Neural progenitor cell (in vitro differentiated cells): ENCODE measurements around the gene KLK10. TPM values are rescaled to one million over a fixed set of nuclear protein-coding genes. Genes with fewer than 3 reads are reported as not detected.

Source experiments
- DNase-seq: peaks from one replicate; pipeline ENCODE4 v3.0.0-alpha.2; 2016; ENCODE audit warnings: low spot score
- H2AFZ ChIP-seq: fragments of 200-600 bp; sonication (generic); replicated peaks from 2 replicates; pipeline ENCODE4 v1.6.1; 2016; ENCODE audit warnings: antibody characterized with exemption
- H3F3A ChIP-seq: fragments of 200-600 bp; sonication (generic); 2 replicates; pipeline ENCODE4 v1.6.1; 2016; ENCODE audit warnings: antibody characterized with exemption, low read depth
- H3K27ac ChIP-seq: fragments of 200-600 bp; sonication (generic); 2 replicates; pipeline ENCODE4 v1.5.1; 2016; ENCODE audit warnings: mild to moderate bottlenecking
- H3K27me3 ChIP-seq: fragments of 200-600 bp; sonication (generic); 2 replicates; pipeline ENCODE4 v1.6.1; 2016; ENCODE audit warnings: mild to moderate bottlenecking, moderate library complexity
- H3K36me3 ChIP-seq: fragments of 200-600 bp; sonication (generic); 2 replicates; pipeline ENCODE4 v1.5.1; 2016
- H3K4me1 ChIP-seq: fragments of 200-600 bp; sonication (generic); 2 replicates; pipeline ENCODE4 v1.6.1; 2016; ENCODE audit warnings: mixed run types
- H3K4me2 ChIP-seq: fragments of 200-600 bp; sonication (generic); 2 replicates; pipeline ENCODE4 v1.6.1; 2016
- H3K4me3 ChIP-seq: fragments of 200-600 bp; sonication (generic); 2 replicates; pipeline ENCODE4 v1.5.1; 2016
- H3K79me2 ChIP-seq: fragments of 200-600 bp; sonication (generic); 2 replicates; pipeline ENCODE4 v1.6.1; 2016; ENCODE audit warnings: low read depth
- H3K9ac ChIP-seq: fragments of 200-600 bp; sonication (generic); 2 replicates; pipeline ENCODE4 v1.6.1; 2016
- H3K9me3 ChIP-seq: fragments of 200-600 bp; sonication (generic); 2 replicates; pipeline ENCODE4 v1.5.1; 2016; ENCODE audit warnings: low read depth
- H4K20me1 ChIP-seq: fragments of 200-600 bp; sonication (generic); 2 replicates; pipeline ENCODE4 v1.6.1; 2016; ENCODE audit warnings: low read depth
- H3K27ac Mint-ChIP-seq: 3 replicates; pipeline ENCODE4 v1.8.0; 2021; ENCODE audit warnings: mixed read lengths
- H3K27me3 Mint-ChIP-seq: 2 replicates; pipeline ENCODE4 v1.8.0; 2022; ENCODE audit warnings: low read depth, mild to moderate bottlenecking, inconsistent platforms, moderate library complexity, mixed read lengths; ENCODE audit not compliant: insufficient read depth
- H3K36me3 Mint-ChIP-seq: 3 replicates; pipeline ENCODE4 v1.8.0; 2021; ENCODE audit warnings: mixed read lengths
- H3K4me1 Mint-ChIP-seq: 3 replicates; pipeline ENCODE4 v1.8.0; 2021; ENCODE audit warnings: mixed read lengths
- H3K4me3 Mint-ChIP-seq: 3 replicates; pipeline ENCODE4 v1.8.0; 2021; ENCODE audit warnings: mild to moderate bottlenecking, moderate library complexity, mixed read lengths
- H3K9me3 Mint-ChIP-seq: 3 replicates; pipeline ENCODE4 v1.8.0; 2020; ENCODE audit warnings: mixed read lengths
- EZH2 ChIP-seq: fragments of 200-600 bp; sonication (generic); IDR thresholded peaks from 2 replicates; pipeline ENCODE4 v1.6.1; 2017; ENCODE audit warnings: antibody characterized with exemption, mild to moderate bottlenecking, moderate library complexity
- EZH2phosphoT487 ChIP-seq: fragments of 200-600 bp; sonication (generic); IDR thresholded peaks from 2 replicates; pipeline ENCODE4 v1.6.1; 2017; ENCODE audit warnings: antibody characterized with exemption
- total RNA-seq: library from RNA; depleted of rRNA; stranded (reverse); fragments of >200 nt; gene quantifications from 2 replicates; pipeline ENCODE4 v1.2.3, GENCODE V29; 2015; ENCODE audit warnings: low replicate concordance
- TF ChIP-seq, protein P1 (sequence below): fragments of 200-600 bp; sonication (generic); IDR thresholded peaks from 2 replicates; pipeline ENCODE4 v1.5.1; 2017; ENCODE audit warnings: antibody characterized with exemption, mild to moderate bottlenecking

The KLK10 gene
- total RNA-seq, 1 donor from 2014 or later = not detected

GRCh38 chr19:51044327-51044726, 24.8 kb upstream of the KLK10 start:
- Histone ChIP-seq H3K36me3 (no peaks in the 10 kb centered on the region), H3K4me2 (no peak overlapping the region), H3K79me2 (no peaks in the 10 kb centered on the region), H3K27ac (no peak overlapping the region), H3K9ac (no peak overlapping the region), H3K27me3 (no peaks in the 10 kb centered on the region), H3K4me3 (no peak overlapping the region), H3F3A (peaks cover 15% of the 10 kb centered on the region), H2AFZ (no peak overlapping the region), H4K20me1 (no peaks in the 10 kb centered on the region), H3K4me1 (peaks cover 10% of the 10 kb centered on the region), H3K9me3 (no peaks in the 10 kb centered on the region)
- TF ChIP-seq, protein P1, sequence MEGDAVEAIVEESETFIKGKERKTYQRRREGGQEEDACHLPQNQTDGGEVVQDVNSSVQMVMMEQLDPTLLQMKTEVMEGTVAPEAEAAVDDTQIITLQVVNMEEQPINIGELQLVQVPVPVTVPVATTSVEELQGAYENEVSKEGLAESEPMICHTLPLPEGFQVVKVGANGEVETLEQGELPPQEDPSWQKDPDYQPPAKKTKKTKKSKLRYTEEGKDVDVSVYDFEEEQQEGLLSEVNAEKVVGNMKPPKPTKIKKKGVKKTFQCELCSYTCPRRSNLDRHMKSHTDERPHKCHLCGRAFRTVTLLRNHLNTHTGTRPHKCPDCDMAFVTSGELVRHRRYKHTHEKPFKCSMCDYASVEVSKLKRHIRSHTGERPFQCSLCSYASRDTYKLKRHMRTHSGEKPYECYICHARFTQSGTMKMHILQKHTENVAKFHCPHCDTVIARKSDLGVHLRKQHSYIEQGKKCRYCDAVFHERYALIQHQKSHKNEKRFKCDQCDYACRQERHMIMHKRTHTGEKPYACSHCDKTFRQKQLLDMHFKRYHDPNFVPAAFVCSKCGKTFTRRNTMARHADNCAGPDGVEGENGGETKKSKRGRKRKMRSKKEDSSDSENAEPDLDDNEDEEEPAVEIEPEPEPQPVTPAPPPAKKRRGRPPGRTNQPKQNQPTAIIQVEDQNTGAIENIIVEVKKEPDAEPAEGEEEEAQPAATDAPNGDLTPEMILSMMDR = no peak
- TF ChIP-seq EZH2phosphoT487 (no peak), EZH2 (no peak)
- H3K4me3 Mint-ChIP-seq = no peak overlapping the region
- no peaks in the 10 kb centered on the region for H3K36me3 Mint-ChIP-seq
- H3K27ac Mint-ChIP-seq = no peak overlapping the region
- peaks cover 4% of the 10 kb centered on the region for H3K27me3 Mint-ChIP-seq
- H3K4me1 Mint-ChIP-seq = peaks cover 11% of the 10 kb centered on the region
- H3K9me3 Mint-ChIP-seq = no peaks in the 10 kb centered on the region
- no peak for DNase-seq

DNA sequence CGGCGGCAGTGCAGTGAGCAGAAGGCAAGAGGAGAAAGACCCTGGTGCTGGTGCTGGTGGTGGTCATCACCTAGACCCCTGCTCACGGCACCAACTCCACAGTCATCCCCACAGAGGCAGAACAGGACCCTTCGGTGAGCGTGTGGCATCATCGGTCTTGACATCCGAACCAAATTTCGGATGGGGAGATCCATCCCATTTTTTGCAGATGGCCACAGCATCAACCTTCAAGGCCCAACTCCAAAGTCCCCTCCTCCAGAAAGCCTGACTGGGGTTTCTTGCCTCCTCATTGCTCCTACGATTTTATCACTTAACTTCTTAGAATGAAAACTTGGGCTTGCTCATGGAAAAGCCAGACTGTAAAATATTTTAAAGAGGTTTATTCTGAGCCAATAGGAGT, 24.0 kb upstream of the KLK10 start:
- Histone ChIP-seq H3K79me2 (no peaks in the 10 kb centered on the region), H3K4me3 (no peak overlapping the region), H4K20me1 (no peaks in the 10 kb centered on the region), H3K4me1 (peaks cover 10% of the 10 kb centered on the region), H3K9me3 (no peaks in the 10 kb centered on the region), H3F3A (peaks cover 15% of the 10 kb centered on the region), H3K27me3 (no peaks in the 10 kb centered on the region), H3K27ac (no peak overlapping the region), H2AFZ (no peak overlapping the region), H3K36me3 (no peaks in the 10 kb centered on the region), H3K4me2 (no peak overlapping the region), H3K9ac (no peak overlapping the region)
- H3K27ac Mint-ChIP-seq = no peak overlapping the region
- TF ChIP-seq EZH2phosphoT487 = no peak
- TF ChIP-seq, protein P1 = no peak
- no peak for TF ChIP-seq EZH2
- H3K4me3 Mint-ChIP-seq = no peak overlapping the region
- peaks cover 11% of the 10 kb centered on the region for H3K4me1 Mint-ChIP-seq
- no peaks in the 10 kb centered on the region for H3K36me3 Mint-ChIP-seq
- peaks cover 7% of the 10 kb centered on the region for H3K27me3 Mint-ChIP-seq
- no peaks in the 10 kb centered on the region for H3K9me3 Mint-ChIP-seq
- no peak for DNase-seq

- peaks cover 7% of the 10 kb centered on the region for H3K27me3 Mint-ChIP-seq
- Histone ChIP-seq H3K4me1 (peaks cover 6% of the 10 kb centered on the region), H3K27ac (no peak overlapping the region), H3K79me2 (no peaks in the 10 kb centered on the region), H3K4me2 (no peak overlapping the region), H3K4me3 (no peak overlapping the region), H4K20me1 (no peaks in the 10 kb centered on the region), H3K9ac (no peak overlapping the region), H3K36me3 (no peaks in the 10 kb centered on the region), H3K9me3 (no peaks in the 10 kb centered on the region), H3K27me3 (no peaks in the 10 kb centered on the region), H2AFZ (no peak overlapping the region), H3F3A (no peaks in the 10 kb centered on the region)
- no peak overlapping the region for H3K4me3 Mint-ChIP-seq
- H3K9me3 Mint-ChIP-seq = no peaks in the 10 kb centered on the region
- no peak for DNase-seq
- TF ChIP-seq EZH2 (no peak), EZH2phosphoT487 (no peak)
- TF ChIP-seq, protein P1 = no peak
- H3K36me3 Mint-ChIP-seq = no peaks in the 10 kb centered on the region
- H3K4me1 Mint-ChIP-seq = no peaks in the 10 kb centered on the region
- no peak overlapping the region for H3K27ac Mint-ChIP-seq
Measured at GRCh38 chr19:51040151-51040550, 20.6 kb upstream of the KLK10 start.
